OCI-LY1 (cell line): Measurements from ENCODE around the gene KLK7.

Experiments used
- EZH2 ChIP-seq: fragments of 200-600 bp; sonication (generic), shearing (Covaris generic); IDR thresholded peaks from 2 replicates; pipeline ENCODE4 v1.8.0; 2017; ENCODE audit warnings: borderline replicate concordance, mixed run types, mild to moderate bottlenecking, antibody characterized with exemption, low read length, moderate library complexity, mixed read lengths
- TF ChIP-seq, protein P1 (sequence below): fragments of 200-600 bp; sonication (generic), shearing (Covaris generic); IDR thresholded peaks from 2 replicates; pipeline ENCODE4 v1.5.1; 2017; ENCODE audit warnings: mild to moderate bottlenecking, antibody characterized with exemption, low read length, moderate library complexity, mixed read lengths

DNA sequence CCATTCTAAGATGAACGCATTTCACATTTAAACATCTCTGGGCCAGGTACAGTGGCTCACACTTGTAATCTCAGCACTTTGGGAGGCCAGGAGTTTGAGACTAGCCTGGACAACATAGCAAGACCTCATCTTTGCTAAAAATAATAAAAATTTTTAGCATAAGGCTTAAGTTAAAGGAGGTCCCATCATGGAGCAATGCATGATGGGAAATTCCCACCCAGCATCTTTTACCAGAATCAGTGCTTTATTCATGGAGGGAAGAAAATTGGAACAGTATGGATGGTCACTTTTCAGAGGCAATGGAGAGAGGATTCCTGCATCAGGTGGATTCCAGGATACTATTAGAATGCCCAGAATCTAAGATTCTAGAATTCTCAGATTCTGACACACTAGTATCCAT, 21.5 kb upstream of the KLK7 start:
- TF ChIP-seq, protein P1, sequence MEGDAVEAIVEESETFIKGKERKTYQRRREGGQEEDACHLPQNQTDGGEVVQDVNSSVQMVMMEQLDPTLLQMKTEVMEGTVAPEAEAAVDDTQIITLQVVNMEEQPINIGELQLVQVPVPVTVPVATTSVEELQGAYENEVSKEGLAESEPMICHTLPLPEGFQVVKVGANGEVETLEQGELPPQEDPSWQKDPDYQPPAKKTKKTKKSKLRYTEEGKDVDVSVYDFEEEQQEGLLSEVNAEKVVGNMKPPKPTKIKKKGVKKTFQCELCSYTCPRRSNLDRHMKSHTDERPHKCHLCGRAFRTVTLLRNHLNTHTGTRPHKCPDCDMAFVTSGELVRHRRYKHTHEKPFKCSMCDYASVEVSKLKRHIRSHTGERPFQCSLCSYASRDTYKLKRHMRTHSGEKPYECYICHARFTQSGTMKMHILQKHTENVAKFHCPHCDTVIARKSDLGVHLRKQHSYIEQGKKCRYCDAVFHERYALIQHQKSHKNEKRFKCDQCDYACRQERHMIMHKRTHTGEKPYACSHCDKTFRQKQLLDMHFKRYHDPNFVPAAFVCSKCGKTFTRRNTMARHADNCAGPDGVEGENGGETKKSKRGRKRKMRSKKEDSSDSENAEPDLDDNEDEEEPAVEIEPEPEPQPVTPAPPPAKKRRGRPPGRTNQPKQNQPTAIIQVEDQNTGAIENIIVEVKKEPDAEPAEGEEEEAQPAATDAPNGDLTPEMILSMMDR, result no peak
- no peak for TF ChIP-seq EZH2
